K562 (cell line): ENCODE data around the gene PKDCC. TPM values are rescaled to one million over a fixed set of nuclear protein-coding genes. Genes with fewer than 3 reads are reported as not detected.

Source experiments
- ATAC-seq: fragments of 200-7000 bp; cut with Tn5 transposase; 3 replicates; pipeline ENCODE4 v1.9.1; 2020; ENCODE audit warnings: moderate library complexity
- BruUV-seq: library from RNA; stranded (reverse); fragments of 400-500 nt; replicated peaks from 2 replicates; lab custom pipeline; 2021; lab: Mats Ljungman, UMichigan
- CTCF ChIA-PET: fragments of 300-600 bp; formaldehyde crosslinking; extraction: SDS; loops from one replicate; lab custom pipeline; 2021; ENCODE audit warnings: low intra/inter-chr PET ratio; lab: Yijun Ruan, JAX
- POLR2A ChIA-PET: fragments of 300-600, 350-650 bp; sonication (Branson Sonifier 250); formaldehyde crosslinking; extraction: SDS; loops from one replicate; lab custom pipeline; 2021; ENCODE audit warnings: antibody characterized with exemption, inconsistent platforms; lab: Yijun Ruan, JAX
- DNase-seq, 4 experiments: peaks; one replicate each; pipeline versions ENCODE4 v3.0.0 to v3.0.0-alpha.2; 2011 to 2018; ENCODE audit warnings: low spot score in 3 of 4, mixed read lengths in 3 of 4; ENCODE audit errors: extremely low read depth in 1 of 4
- FAIRE-seq: peaks from 2 replicates; lab custom pipeline; 2011; peaks lifted over from hg19 to GRCh38; lab: Jason Lieb, UNC
- H2AFZ ChIP-seq: 2 replicates; pipeline ENCODE4 v1.6.0; 2011; ENCODE audit warnings: low read depth, low read length, control low read depth, inconsistent platforms
- H3K27ac ChIP-seq: fragments of 200-600 bp; 3 replicates; pipeline ENCODE4 v1.8.0; 2011; ENCODE audit warnings: low read depth, mild to moderate bottlenecking, control low read depth, inconsistent platforms, low read length, moderate library complexity, mixed read lengths; ENCODE audit errors: extremely low read depth
- H3K27me3 ChIP-seq, 2 experiments: fragments of 300-600 bp in 1 of 2; 2 replicates in 1 of 2; 3 replicates in 1 of 2; pipeline versions ENCODE4 v1.6.0 to v1.8.0; 2011; ENCODE audit warnings: inconsistent platforms in 2 of 2, low read length in 2 of 2, mild to moderate bottlenecking in 1 of 2, mixed read lengths in 1 of 2, moderate library complexity in 1 of 2; ENCODE audit not compliant: control insufficient read depth in 2 of 2, insufficient read depth in 2 of 2
- H3K36me3 ChIP-seq: fragments of 300-600 bp; 3 replicates; pipeline ENCODE4 v1.8.0; 2011; ENCODE audit warnings: mild to moderate bottlenecking, low read length, inconsistent platforms; ENCODE audit not compliant: control insufficient read depth, insufficient read depth
- H3K4me1 ChIP-seq, 2 experiments: fragments of 200-600 bp in 1 of 2; replicated peaks in 1 of 2; 2 replicates in 1 of 2; 3 replicates in 1 of 2; pipeline versions ENCODE4 v1.5.1 to v1.8.0; 2011; ENCODE audit warnings: inconsistent platforms in 2 of 2, low read length in 2 of 2, mild to moderate bottlenecking in 1 of 2, mixed read lengths in 1 of 2, moderate library complexity in 1 of 2; ENCODE audit not compliant: control insufficient read depth in 2 of 2, insufficient read depth in 2 of 2
- H3K4me2 ChIP-seq: 2 replicates; pipeline ENCODE4 v1.6.1; 2011; ENCODE audit warnings: low read length, control low read depth, inconsistent platforms, mixed read lengths; ENCODE audit not compliant: insufficient read depth
- H3K4me3 ChIP-seq: fragments of 200-600 bp; sonication (generic), shearing (Covaris generic); 2 replicates; pipeline ENCODE4 v1.5.1; 2016; ENCODE audit warnings: control low read depth, inconsistent platforms
- H3K79me2 ChIP-seq: fragments of 200-600 bp; 3 replicates; pipeline ENCODE4 v1.8.0; 2011; ENCODE audit warnings: low read length, inconsistent platforms; ENCODE audit not compliant: control insufficient read depth, insufficient read depth
- H3K9ac ChIP-seq, 2 experiments: 2 replicates each; pipeline versions ENCODE4 v1.6.0 to v1.6.1; 2011; ENCODE audit warnings: low read depth in 2 of 2, low read length in 2 of 2, control low read depth in 1 of 2, inconsistent platforms in 1 of 2, mild to moderate bottlenecking in 1 of 2, mixed read lengths in 1 of 2; ENCODE audit not compliant: insufficient read depth in 1 of 2
- H3K9me1 ChIP-seq: one replicate; pipeline ENCODE4 v1.6.0; 2011; ENCODE audit warnings: inconsistent platforms, mild to moderate bottlenecking, low read length, moderate library complexity; ENCODE audit not compliant: control insufficient read depth, insufficient read depth
- H3K9me3 ChIP-seq: replicated peaks from 2 replicates; pipeline ENCODE4 v1.5.1; 2011; ENCODE audit warnings: low read depth, low read length, inconsistent platforms; ENCODE audit not compliant: control insufficient read depth, insufficient read depth
- H4K20me1 ChIP-seq: replicated peaks from 2 replicates; pipeline ENCODE4 v1.6.1; 2011; ENCODE audit warnings: low read length, inconsistent platforms, mixed read lengths; ENCODE audit not compliant: control insufficient read depth, insufficient read depth
- CBFA2T3 ChIP-seq: fragments of 450-650 bp; IDR thresholded peaks from 2 replicates; pipeline ENCODE4 v1.6.1; 2017
- CREB1 ChIP-seq, 2 experiments: sonication (generic) in 1 of 2; formaldehyde crosslinking in 1 of 2; IDR thresholded peaks; 2 replicates each; pipeline versions ENCODE4 v1.6.1 to v1.8.0; 2012 to 2022; ENCODE audit warnings: inconsistent platforms in 1 of 2, mild to moderate bottlenecking in 1 of 2, missing genetic modification reagents in 1 of 2, moderate library complexity in 1 of 2
- GTF2F1 ChIP-seq: IDR thresholded peaks from 2 replicates; pipeline ENCODE4 v1.6.1; 2011; ENCODE audit warnings: low read depth, low read length, improper control_type of control experiment
- MBD2 ChIP-seq: sonication (generic); IDR thresholded peaks from 2 replicates; pipeline ENCODE4 v1.6.1; 2016; ENCODE audit warnings: low read depth, borderline replicate concordance
- NFIC ChIP-seq: fragments of 450-650 bp; IDR thresholded peaks from 2 replicates; pipeline ENCODE4 v1.6.1; 2017; ENCODE audit warnings: mild to moderate bottlenecking, inconsistent platforms
- SREBF1 ChIP-seq: fragments of 150-350 bp; IDR thresholded peaks from 2 replicates; pipeline ENCODE4 v1.6.1; 2014; ENCODE audit warnings: antibody characterized with exemption, low read depth, low read length, borderline replicate concordance
- SRSF7 ChIP-seq: fragments of 200-400 bp; formaldehyde crosslinking; optimal IDR thresholded peaks from 2 replicates; pipeline ENCODE3; 2017; ENCODE audit warnings: mild to moderate bottlenecking, low read depth, low read length
- TAF7 ChIP-seq: fragments of 450-650 bp; IDR thresholded peaks from 2 replicates; pipeline ENCODE4 v1.6.1; 2016; ENCODE audit warnings: missing genetic modification characterization, missing compliant biosample characterization
- ZNF121 ChIP-seq: sonication (generic); formaldehyde crosslinking; conservative IDR thresholded peaks from 2 replicates; pipeline ENCODE4 v1.8.0; 2022; ENCODE audit warnings: missing genetic modification reagents
- WGBS: fragments of 100-300 bp; shearing (Covaris generic); methylation state at CpG from one replicate; pipeline ENCODE4 v1.1.6; 2016; ENCODE audit warnings: low coverage, mixed read lengths; ENCODE audit not compliant: insufficient coverage; ENCODE audit errors: missing lambda C conversion rate; 5-methylcytosine and 5-hydroxymethylcytosine counted together
- in situ Hi-C: fragments of 300-500 bp; cut with MboI; formaldehyde crosslinking; loops from 4 replicates; pipeline ENCODE4 v1.15.0; 2018; ENCODE audit warnings: inconsistent platforms, mixed read lengths
- intact Hi-C: fragments of 100-400 bp; cut with micrococcal nuclease; formaldehyde crosslinking; loops from 2 replicates; pipeline ENCODE4 v1.14.2; 2022
- polyA plus RNA-seq, 8 experiments: library from polyadenylated mRNA; depleted of rRNA in 4 of 8; stranded (reverse) in 5 of 8; unstranded in 3 of 8; fragments of >200 nt; fragmentation: Nextera tagmentation in 2 of 8; fragmentation: Illumina TruSeq in 1 of 8; extraction: Ambion mirVana in 2 of 8; extraction: Trizol in 1 of 8; gene quantifications; 2 replicates each; pipeline versions ENCODE4 v1.2.1 to v1.2.3, GENCODE V29; 2011 to 2014; ENCODE audit warnings: inconsistent platforms in 1 of 8, missing spikeins in 1 of 8
- total RNA-seq, 7 experiments: library from RNA; depleted of rRNA in 6 of 7; stranded (reverse); fragments of >200 nt in 6 of 7; fragmentation: Illumina TruSeq in 2 of 7; extraction: Trizol in 2 of 7; gene quantifications; 2 replicates each; pipeline versions ENCODE4 v1.2.1 to v1.2.3, GENCODE V29; 2011 to 2021; ENCODE audit warnings: low replicate concordance in 1 of 7
- TF ChIP-seq, protein P1 (sequence below): fragments of 250-450 bp; sonication (Bioruptor Pico); IDR thresholded peaks from 2 replicates; pipeline ENCODE4 v1.8.0; 2021; ENCODE audit warnings: borderline replicate concordance, mild to moderate bottlenecking, moderate library complexity; ENCODE audit not compliant: poor library complexity, severe bottlenecking
- TF ChIP-seq, protein P2 (sequence below): fragments of 450-650 bp; formaldehyde crosslinking; IDR thresholded peaks from 2 replicates; pipeline ENCODE4 v1.4.0; 2022; ENCODE audit warnings: missing genetic modification characterization
- TF ChIP-seq, protein P3 (sequence below), 2 experiments: fragments of 450-650 bp; IDR thresholded peaks; 2 replicates each; pipeline ENCODE4 v1.6.1; 2016; ENCODE audit warnings: mild to moderate bottlenecking in 2 of 2, borderline replicate concordance in 1 of 2, low read depth in 1 of 2, moderate library complexity in 1 of 2

Gene PKDCC
- total and polyA plus RNA-seq, 9 of the 15 experiments (the other 6 are each of a cell fraction or from before 2014, with no cell fraction given): 0.62 to 14.8 (median 1.3) TPM; not detected in 2

DNA sequence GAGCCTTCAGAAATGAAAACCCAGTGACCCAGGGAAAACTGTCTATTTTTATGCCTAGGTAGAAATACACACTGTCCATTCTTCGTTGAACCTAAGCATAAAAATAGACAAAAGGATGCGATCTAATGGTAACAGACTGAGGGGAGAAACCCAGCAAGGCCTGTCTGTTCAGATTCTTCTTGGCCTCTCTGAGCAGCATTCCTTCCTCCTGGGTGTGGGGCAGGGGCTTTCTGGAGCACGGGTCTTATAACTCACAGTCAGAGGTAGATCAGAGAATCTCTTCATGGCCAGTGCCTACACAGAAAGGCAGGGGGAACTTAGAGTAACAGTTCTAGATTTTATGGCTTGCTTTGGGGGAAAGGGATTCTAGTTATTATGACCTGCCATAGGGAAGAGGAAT is 56.0 kb downstream of the PKDCC start:
- ChIA-PET POLR2A (no interaction called here), CTCF (no interaction called here)
- Histone ChIP-seq H2AFZ (no peak overlapping the region), H3K79me2 (no peaks in the 10 kb centered on the region), H3K27me3 (peaks cover 21 to 29% of the 10 kb centered on the region in 2 experiments), H3K9ac (no peak overlapping the region), H4K20me1 (0 out of 2 replicates have a peak, but pooled peaks cover 4% of the 10 kb centered on the region), H3K4me1 (peaks cover 0 to 8% of the 10 kb centered on the region in 2 experiments; a peak in 3 of 5 replicates), H3K9me1 (no peaks in the 10 kb centered on the region), H3K36me3 (no peaks in the 10 kb centered on the region), H3K4me2 (no peak overlapping the region), H3K9me3 (no peaks in the 10 kb centered on the region; the same call in 1 of the 2 replicates), H3K27ac (no peak overlapping the region), H3K4me3 (no peak overlapping the region)
- FAIRE-seq (no peak), ATAC-seq (no peak), DNase-seq (no peak)
- BruUV-seq: no TSS peak
- WGBS: 0% methylated on average over 3 of the region's 3 CpGs
- intact Hi-C loops (no loop called here), in situ Hi-C loops (no loop called here)
- TF ChIP-seq, protein P1, sequence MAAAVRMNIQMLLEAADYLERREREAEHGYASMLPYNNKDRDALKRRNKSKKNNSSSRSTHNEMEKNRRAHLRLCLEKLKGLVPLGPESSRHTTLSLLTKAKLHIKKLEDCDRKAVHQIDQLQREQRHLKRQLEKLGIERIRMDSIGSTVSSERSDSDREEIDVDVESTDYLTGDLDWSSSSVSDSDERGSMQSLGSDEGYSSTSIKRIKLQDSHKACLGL (CRISPR knock-in tag): no peak
- no peak for TF ChIP-seq GTF2F1
- no peak for TF ChIP-seq CREB1 (IDR thresholded peaks at IDR 0.05)
- no peak for TF ChIP-seq CREB1 (CRISPR knock-in tag; IDR thresholded peaks at IDR 0.05)
- no peak for TF ChIP-seq TAF7 (tag)
- no peak for TF ChIP-seq CBFA2T3
- no peak for TF ChIP-seq NFIC
- no peak for TF ChIP-seq SREBF1
- no peak for TF ChIP-seq MBD2
- TF ChIP-seq SRSF7: no peak
- TF ChIP-seq, protein P2, sequence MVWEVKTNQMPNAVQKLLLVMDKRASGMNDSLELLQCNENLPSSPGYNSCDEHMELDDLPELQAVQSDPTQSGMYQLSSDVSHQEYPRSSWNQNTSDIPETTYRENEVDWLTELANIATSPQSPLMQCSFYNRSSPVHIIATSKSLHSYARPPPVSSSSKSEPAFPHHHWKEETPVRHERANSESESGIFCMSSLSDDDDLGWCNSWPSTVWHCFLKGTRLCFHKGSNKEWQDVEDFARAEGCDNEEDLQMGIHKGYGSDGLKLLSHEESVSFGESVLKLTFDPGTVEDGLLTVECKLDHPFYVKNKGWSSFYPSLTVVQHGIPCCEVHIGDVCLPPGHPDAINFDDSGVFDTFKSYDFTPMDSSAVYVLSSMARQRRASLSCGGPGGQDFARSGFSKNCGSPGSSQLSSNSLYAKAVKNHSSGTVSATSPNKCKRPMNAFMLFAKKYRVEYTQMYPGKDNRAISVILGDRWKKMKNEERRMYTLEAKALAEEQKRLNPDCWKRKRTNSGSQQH (CRISPR knock-in tag): no peak
- no peak for TF ChIP-seq ZNF121 (CRISPR knock-in tag)
- TF ChIP-seq, protein P3, sequence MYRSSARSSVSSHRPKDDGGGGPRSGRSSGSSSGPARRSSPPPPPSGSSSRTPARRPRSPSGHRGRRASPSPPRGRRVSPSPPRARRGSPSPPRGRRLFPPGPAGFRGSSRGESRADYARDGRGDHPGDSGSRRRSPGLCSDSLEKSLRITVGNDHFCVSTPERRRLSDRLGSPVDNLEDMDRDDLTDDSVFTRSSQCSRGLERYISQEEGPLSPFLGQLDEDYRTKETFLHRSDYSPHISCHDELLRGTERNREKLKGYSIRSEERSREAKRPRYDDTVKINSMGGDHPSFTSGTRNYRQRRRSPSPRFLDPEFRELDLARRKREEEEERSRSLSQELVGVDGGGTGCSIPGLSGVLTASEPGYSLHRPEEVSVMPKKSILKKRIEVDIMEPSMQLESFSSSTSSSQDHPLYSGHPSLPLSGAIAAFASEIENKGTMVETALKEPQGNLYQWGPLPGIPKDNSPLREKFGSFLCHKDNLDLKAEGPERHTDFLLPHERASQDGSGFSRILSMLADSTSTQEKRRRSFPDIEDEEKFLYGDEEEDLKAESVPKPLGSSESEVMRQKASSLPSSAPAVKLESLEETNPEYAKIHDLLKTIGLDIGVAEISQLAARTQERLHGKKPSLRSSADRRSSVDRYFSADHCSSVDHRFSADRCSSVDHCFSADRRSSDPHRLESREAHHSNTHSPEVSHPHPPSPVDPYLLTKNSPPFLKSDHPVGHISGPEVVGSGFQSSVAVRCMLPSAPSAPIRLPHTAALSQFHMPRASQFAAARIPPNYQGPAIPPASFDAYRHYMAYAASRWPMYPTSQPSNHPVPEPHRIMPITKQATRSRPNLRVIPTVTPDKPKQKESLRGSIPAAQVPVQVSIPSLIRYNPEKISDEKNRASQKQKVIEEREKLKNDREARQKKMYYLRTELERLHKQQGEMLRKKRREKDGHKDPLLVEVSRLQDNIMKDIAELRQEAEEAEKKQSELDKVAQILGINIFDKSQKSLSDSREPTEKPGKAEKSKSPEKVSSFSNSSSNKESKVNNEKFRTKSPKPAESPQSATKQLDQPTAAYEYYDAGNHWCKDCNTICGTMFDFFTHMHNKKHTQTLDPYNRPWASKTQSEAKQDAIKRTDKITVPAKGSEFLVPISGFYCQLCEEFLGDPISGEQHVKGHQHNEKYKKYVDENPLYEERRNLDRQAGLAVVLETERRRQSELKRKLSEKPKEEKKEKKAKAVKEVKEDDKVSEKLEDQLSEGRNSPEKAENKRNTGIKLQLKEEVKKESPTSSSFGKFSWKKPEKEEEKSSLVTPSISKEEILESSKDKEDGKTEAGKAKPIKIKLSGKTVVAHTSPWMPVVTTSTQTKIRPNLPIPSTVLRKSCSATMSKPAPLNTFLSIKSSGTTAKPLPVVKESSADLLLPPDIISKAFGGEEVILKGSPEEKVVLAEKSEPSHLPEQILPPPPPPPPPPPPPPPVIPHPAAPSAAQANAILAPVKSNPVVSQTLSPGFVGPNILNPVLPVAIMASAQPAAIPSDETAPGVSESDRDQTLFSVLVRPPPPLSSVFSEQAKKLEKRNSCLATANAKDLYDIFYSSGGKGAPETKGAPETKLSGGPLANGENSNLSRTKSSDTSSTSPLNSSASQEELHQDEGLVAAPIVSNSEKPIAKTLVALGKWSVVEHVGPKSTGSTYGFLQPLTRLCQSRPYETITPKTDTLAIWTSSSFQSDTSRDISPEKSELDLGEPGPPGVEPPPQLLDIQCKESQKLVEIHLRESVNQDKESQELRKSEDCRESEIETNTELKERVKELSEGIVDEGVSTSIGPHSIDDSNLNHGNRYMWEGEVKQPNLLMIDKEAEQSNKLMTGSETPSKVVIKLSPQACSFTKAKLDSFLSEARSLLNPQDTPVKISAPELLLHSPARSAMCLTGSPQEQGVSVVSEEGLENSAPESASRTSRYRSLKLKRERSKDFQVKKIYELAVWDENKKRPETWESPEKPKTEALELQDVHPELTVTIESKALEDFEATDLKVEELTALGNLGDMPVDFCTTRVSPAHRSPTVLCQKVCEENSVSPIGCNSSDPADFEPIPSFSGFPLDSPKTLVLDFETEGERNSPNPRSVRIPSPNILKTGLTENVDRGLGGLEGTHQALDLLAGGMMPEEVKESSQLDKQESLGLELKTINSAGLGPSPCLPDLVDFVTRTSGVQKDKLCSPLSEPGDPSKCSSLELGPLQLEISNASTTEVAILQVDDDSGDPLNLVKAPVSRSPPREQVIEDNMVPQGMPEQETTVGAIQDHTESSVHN (IDR thresholded peaks at IDR 0.05; ENCODE audit: borderline replicate concordance in 1 of 2, low read depth in 1 of 2): no peak
